ENCODE measurements around the gene PTX4. TPM values are rescaled to one million over a fixed set of nuclear protein-coding genes. Genes with fewer than 3 reads are reported as not detected.

PTX4 gene
- total and polyA plus RNA-seq, 2 experiments from 2014 or later: not detected

GRCh38 chr16:1458977-1459341 is 29.8 kb downstream of the PTX4 start:
- Mint-ChIP-seq H3K9me3 (no peaks in the 10 kb centered on the region), H3K36me3 (ENCODE audit: low read depth) (peaks cover 8% of the 10 kb centered on the region), H3K4me1 (no peaks in the 10 kb centered on the region; the same call in 2 of the 3 replicates), H3K27me3 (ENCODE audit: insufficient read depth, low read depth, poor library complexity) (no peaks in the 10 kb centered on the region), H3K4me3 (no peak overlapping the region), H3K27ac (no peak overlapping the region)
- H3K27ac ChIP-seq (ENCODE audit: low read depth): no peak overlapping the region
- DNase-seq (ENCODE audit: low spot score) (no peak), ATAC-seq (no peak)
- H3F3A ChIP-seq (replicated peaks; ENCODE audit: low read depth): no peaks in the 10 kb centered on the region
- no peaks in the 10 kb centered on the region for H3K4me1 ChIP-seq (ENCODE audit: insufficient read depth)
- H3K79me2 ChIP-seq (replicated peaks; ENCODE audit: insufficient read depth): no peaks in the 10 kb centered on the region; the same call in 1 of the 2 replicates
- H3K4me2 ChIP-seq: no peak overlapping the region
- H3K27me3 ChIP-seq (ENCODE audit: insufficient read depth): no peaks in the 10 kb centered on the region
- no peak overlapping the region for H2AFZ ChIP-seq
- no peaks in the 10 kb centered on the region for H3K36me3 ChIP-seq (ENCODE audit: insufficient read depth)
- H4K20me1 ChIP-seq (replicated peaks; ENCODE audit: insufficient read depth): peaks cover 4% of the 10 kb centered on the region
- no peaks in the 10 kb centered on the region for H3K9me2 ChIP-seq (ENCODE audit: insufficient read depth)
- no peak overlapping the region for H3K4me3 ChIP-seq
- no peak for TF ChIP-seq CTCF (conservative IDR thresholded peaks at IDR 0.05; ENCODE audit: low read depth in 2 of 2)
- TF ChIP-seq CREB1 (CRISPR knock-in tag; IDR thresholded peaks at IDR 0.05; ENCODE audit: low read depth): no peak
- no peak for TF ChIP-seq ZNF462 (CRISPR knock-in tag; IDR thresholded peaks at IDR 0.05)
- TF ChIP-seq EZH2phosphoT487 (IDR thresholded peaks at IDR 0.05; ENCODE audit: unreplicated experiment): no peak
- no peak for TF ChIP-seq ZNF114 (CRISPR knock-in tag; IDR thresholded peaks at IDR 0.05)
- no peak for TF ChIP-seq EZH2 (IDR thresholded peaks at IDR 0.05; ENCODE audit: low read depth, unreplicated experiment)
- no peak for TF ChIP-seq NANOG (IDR thresholded peaks at IDR 0.05; ENCODE audit: borderline replicate concordance)
